Posterior vena cava (tissue), 2 donors: ENCODE measurements around the gene MS4A18. TPM values are rescaled to one million over a fixed set of nuclear protein-coding genes. Genes with fewer than 3 reads are reported as not detected.
"Not testable (repeated sequence)": the region's sequence is repeated elsewhere in the genome, so short reads cannot be mapped to it uniquely, and the experiment has no call there.

Experiments used
- DNase-seq: peaks from one replicate; pipeline ENCODE4 v3.0.0-alpha.2; 2020; ENCODE audit warnings: low spot score
- intact Hi-C, 2 donors: fragments of 100-400 bp; cut with DNase I; formaldehyde crosslinking; loops; one replicate each; pipeline versions ENCODE4 v1.14.1 to v1.14.2; 2022 to 2023
- long read RNA-seq, 2 donors: library from polyadenylated mRNA; unstranded; transcript quantifications; one replicate each; pipeline ENCODE4 v2.0.0, GENCODE V29; 2020 to 2021
- total RNA-seq, 2 donors: library from RNA; stranded (reverse); fragmentation: NEBNext Ultra II Directional; extraction: Animal tissue kit (Norgen Biotek cat#: 25700); gene quantifications; one replicate each; pipeline ENCODE4 v1.2.1, GENCODE V29; 2021
- donor health status: DM: yes; HTN: yes; CAD: no.
- donor health status: DM: yes; HTN: yes; CAD: no.

The MS4A18 gene
- not detected for total RNA-seq
- long read RNA-seq, donor 1: 0 reads
- long read RNA-seq, donor 2: 0 reads

- DNase-seq: no peak
- intact Hi-C loops: no loop called here
Observed at GRCh38 chr11:60724420-60724819, at the start of gene MS4A18. Gene MS4A18, plus strand, starts transcription at chr11:60724720.

GRCh38 chr11:60678231-60678630 is 46.3 kb upstream of the MS4A18 start:
- intact Hi-C loops, DNase-seq: not testable (repeated sequence)

- DNase-seq: no peak
- intact Hi-C loops: no loop called here
Observed at GRCh38 chr11:60679879-60680278, 44.6 kb upstream of the MS4A18 start.

DNA sequence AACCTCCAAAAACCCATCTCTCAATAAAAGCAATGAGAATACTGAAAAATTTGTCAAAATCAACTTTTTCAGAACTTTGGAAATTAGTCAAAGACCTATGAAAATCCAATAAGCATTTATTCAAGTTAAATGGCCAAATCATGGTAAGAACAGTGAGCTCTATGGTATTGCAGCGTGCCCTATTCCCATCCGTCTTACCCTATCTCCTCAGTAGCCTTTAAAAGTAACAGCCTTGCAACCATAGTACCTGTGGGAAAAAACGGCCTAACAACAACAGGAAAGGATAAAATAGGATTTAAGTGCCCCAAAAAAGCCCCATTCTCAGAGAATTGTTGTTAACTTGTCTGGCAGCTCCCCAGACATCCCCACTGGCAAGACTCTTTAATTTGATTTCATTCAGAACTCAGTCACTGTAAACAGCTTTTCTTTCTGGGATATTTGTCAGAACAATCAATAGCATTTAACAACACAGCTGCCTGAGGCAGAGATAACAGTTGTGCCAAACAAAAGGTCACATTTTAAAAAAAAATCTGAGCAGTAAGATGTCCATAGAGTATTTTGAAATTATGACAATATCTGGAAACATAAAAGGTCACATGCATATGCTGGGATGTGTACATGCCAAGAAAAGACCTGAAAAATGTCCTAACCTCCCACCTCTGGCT is 43.9 kb upstream of the MS4A18 start:
- intact Hi-C loops: no loop called here
- DNase-seq: no peak

- DNase-seq, intact Hi-C loops: not testable (repeated sequence)
Observed at GRCh38 chr11:60684541-60684848, 40.0 kb upstream of the MS4A18 start.

- intact Hi-C loops: no loop called here
- no peak for DNase-seq
Observed at GRCh38 chr11:60691661-60692060, 32.9 kb upstream of the MS4A18 start.

DNA sequence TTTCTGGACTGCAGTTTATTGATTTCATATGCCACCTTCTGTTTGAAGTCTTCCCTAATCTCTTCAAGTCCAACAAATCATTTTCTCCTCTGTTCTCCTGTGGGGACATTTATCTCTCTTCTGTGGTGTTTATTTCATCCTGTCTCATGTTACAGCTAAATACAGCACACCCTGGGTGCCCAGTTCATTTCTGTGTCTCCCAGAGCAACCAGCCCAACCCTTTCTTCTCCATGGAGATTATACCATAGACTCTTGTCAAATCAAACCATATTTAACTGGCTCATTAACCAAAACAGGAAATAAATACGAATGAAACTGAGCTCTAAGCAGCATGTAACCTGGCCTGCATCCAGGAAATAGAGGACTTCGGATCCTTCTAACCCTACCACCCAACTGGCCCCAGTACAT is 25.2 kb upstream of the MS4A18 start, which contains the start of gene MS4A8:
Gene MS4A8 (plus strand): TSS at position 329 of the 408 bp plus-strand sequence. CDS start 1,249 bp downstream, outside the sequence.
- intact Hi-C loops: no loop called here
- DNase-seq: no peak

DNA sequence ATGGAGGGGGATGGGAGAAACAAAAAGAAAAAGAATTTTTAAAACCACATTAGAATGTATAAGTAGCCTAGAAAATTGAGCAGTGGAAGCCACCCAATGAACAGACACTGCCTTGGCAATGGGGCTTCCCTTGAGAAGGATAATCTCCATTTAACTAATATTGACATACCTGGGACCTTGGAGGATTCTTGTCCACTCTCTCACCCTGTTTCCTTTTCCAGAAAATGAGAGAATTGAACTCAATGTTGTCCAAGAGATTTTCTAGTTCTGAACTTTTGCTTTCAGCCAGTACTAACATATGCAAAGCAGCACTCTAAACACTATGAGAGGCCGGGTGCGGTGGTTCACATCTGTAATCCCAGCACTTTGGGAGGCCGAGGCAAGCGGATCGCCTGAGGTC is 24.6 kb upstream of the MS4A18 start:
- no peak for DNase-seq
- intact Hi-C loops: no loop called here

DNA sequence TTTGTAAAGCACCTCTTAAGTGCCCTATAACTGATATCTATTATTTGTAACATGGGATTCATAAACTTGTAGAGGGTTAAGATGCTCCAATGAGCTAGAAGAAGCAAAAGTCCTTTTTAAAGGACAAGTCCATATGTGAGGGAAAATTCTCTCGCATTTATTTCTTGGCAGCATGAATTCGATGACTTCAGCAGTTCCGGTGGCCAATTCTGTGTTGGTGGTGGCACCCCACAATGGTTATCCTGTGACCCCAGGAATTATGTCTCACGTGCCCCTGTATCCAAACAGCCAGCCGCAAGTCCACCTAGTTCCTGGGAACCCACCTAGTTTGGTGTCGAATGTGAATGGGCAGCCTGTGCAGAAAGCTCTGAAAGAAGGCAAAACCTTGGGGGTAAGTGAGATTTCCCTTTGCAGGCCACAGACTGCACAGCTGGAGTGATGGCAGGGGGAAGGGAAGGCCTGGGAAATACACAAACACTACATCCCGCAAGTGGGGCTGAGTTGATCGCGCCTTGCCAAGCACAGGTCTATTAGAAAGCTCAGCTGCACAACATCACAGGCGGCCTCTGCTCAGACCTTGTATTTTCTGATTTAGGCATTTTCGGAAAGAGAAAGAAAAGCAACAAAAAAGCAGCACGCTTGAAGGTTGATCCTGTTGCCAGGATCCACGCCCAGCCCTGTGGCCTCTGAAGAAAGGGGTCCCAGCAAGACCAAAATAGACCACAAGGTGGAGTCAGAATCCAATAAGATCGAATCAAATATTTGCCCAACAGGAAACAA is 23.6 kb upstream of the MS4A18 start:
- DNase-seq: no peak
- intact Hi-C loops: no loop called here

DNA sequence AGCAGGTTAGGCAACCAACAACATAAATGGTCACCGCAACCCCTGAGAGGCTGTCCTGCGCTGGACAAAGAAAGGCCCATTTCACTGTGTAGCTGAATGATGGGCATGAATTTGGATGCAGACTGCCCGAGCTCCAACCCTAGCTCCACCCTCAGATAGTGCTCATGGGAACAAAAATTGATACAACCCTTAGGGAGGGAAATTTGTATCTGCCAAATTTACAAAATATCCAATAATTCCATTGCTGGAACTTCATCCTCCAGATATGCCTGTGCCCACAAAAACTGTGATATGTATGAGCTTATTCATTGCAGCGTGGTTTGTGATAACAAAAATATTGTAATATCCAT is 23.1 kb upstream of the MS4A18 start:
- DNase-seq: no peak
- intact Hi-C loops: no loop called here

DNA sequence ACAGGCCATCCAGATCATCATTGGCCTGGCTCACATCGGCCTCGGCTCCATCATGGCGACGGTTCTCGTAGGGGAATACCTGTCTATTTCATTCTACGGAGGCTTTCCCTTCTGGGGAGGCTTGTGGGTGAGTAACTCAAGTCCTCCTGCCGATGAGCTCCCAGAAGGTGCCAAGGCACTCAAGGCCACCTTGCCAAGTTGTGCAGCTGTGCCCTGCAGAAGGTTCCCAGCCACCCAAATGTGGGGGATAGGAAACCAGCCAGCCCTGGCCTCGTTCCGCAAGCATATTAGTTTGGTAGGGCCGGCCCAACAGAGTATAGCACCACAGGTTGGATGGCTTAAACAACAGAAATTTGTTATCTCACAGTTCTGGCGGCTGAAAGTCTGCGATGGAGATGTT is 21.1 kb upstream of the MS4A18 start:
- intact Hi-C loops: no loop called here
- DNase-seq: no peak

DNA sequence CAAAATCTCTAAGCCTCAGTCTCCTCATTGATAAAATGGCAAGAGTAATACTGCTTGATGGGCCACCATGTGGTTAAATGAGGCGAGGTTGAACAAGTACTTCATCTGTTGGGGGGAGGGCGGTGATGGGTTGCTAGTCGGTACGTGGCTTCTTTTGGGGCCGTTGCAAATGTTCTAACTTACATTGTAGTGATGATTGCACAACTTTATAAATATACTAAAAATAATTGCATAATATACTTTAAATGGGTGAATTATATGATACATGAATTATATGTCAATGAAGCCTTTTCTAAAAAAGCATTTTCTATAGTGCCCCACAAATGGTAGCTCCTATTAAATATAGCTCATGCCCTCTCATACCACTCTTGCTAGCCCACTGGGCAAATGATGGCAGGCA is 18.6 kb upstream of the MS4A18 start:
- intact Hi-C loops: no loop called here
- no peak for DNase-seq

DNA sequence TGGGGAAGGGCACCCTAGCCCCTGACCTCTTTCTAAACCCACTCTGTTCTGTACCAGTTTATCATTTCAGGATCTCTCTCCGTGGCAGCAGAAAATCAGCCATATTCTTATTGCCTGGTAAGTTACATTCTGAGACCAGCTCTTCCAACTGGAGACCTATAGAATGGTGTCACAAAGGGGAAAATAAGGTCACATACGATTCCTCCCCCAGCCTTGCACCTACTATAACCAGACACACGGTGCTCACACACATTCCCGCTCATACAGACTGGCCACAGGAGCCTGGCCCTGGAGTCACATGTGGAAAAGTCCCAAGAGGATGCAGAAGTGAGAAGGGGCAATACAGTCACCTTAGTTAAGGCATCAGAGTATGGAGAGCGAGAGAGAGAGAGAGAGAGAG is 17.6 kb upstream of the MS4A18 start:
- DNase-seq: no peak
- intact Hi-C loops: no loop called here

DNA sequence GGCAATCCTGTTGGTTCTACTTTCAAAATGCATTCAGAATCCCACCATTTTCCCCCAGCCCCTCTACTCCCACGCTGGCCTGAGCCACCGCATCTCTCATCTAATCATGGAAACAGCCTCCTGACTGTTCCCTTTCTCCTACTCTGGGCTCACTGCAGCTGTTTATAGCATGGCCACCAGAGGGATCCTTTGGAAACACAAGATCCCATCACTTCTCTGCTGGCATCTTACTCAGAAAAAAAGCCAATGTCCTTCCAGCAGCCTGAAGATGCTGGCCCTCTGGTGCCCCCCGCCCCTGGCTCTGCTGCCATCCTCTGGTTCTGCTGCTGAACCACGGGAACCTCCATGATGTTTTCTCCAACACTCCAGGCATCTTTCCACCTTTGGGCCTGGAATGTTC is 14.0 kb upstream of the MS4A18 start:
- intact Hi-C loops: no loop called here
- no peak for DNase-seq

DNA sequence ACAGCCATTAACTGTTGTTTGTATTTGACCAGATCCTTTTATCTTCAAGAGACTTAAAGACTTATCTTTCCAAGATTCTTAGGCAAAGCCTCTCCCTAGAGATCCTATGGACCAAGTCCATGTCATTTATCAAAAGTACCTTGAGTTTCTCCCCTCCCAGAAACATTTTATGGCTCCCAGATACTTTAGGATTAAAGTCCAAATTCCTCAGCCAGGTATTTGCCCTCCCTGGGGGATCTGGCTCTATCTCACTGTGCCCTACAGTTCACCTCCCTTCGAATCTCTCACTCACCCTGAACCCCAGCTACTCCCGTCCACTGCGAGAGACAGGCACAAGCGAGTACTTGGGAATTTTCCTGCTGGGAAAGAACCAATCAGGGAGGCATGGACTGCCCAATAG is 13.2 kb upstream of the MS4A18 start:
- intact Hi-C loops: no loop called here
- DNase-seq: no peak

GRCh38 chr11:60713423-60713822 is 11.1 kb upstream of the MS4A18 start:
- intact Hi-C loops, DNase-seq: not testable (repeated sequence)

GRCh38 chr11:60717956-60718355 is 6.6 kb upstream of the MS4A18 start:
- intact Hi-C loops: no loop called here
- DNase-seq: no peak

GRCh38 chr11:60718524-60719316 is 5.8 kb upstream of the MS4A18 start:
- DNase-seq: no peak

GRCh38 chr11:60719391-60719790 is 5.1 kb upstream of the MS4A18 start:
- intact Hi-C loops: no loop called here

More at GRCh38 chr11:60718524-60719316, 5.8 kb upstream of the MS4A18 start:
- intact Hi-C loops: no loop called here

DNA sequence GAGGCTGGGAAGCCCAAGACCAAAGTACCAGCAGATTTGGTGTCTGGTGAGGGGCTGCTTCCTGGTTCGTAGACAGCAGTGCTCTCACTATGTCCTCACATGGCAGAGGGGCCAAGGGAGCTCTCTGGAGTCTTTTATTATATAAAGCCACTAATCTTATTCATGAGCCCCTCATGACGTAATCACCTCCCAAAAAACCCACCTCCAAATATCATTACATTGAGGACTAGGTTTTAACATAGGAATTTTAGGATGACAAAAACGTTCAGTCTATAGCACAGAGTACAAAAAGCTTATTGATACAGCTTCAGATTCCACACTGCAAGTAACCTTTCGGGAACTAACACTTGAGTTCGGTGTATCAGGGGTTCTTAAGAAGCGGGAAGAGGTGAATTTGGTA is 4.1 kb upstream of the MS4A18 start:
- intact Hi-C loops: no loop called here

More at GRCh38 chr11:60719391-60719790, 5.1 kb upstream of the MS4A18 start:
- no peak for DNase-seq

More for the DNA sequence above, 4.1 kb upstream of the MS4A18 start:
- DNase-seq: no peak
